CD14-positive monocyte (primary cell): ENCODE measurements around the gene YPEL4. TPM values are rescaled to one million over a fixed set of nuclear protein-coding genes. Genes with fewer than 3 reads are reported as not detected.

ENCODE experiments used
- DNase-seq, 3 donors: peaks; one replicate each; pipeline ENCODE4 v3.0.0-alpha.2; 2011 to 2022
- H2AFZ ChIP-seq: 2 replicates; pipeline ENCODE4 v1.6.0; 2012; ENCODE audit warnings: mild to moderate bottlenecking, low read depth, low read length, inconsistent platforms; ENCODE audit not compliant: insufficient read depth, poor library complexity, severe bottlenecking
- H3K27ac ChIP-seq, 2 donors: 1 replicate in 1 of 2; 2 replicates in 1 of 2; pipeline ENCODE4 v1.5.1; 2012 to 2013; ENCODE audit warnings: low read length in 2 of 2, control low read depth in 1 of 2, inconsistent platforms in 1 of 2, low read depth in 1 of 2, mild to moderate bottlenecking in 1 of 2
- H3K27me3 ChIP-seq, 2 donors: one replicate each; pipeline versions ENCODE4 v1.6.0 to v1.6.1; 2011 to 2013; ENCODE audit warnings: low read length in 2 of 2; ENCODE audit not compliant: control insufficient read depth in 2 of 2, insufficient read depth in 2 of 2
- H3K36me3 ChIP-seq, 2 donors: replicated peaks in 1 of 2; 1 replicate in 1 of 2; 2 replicates in 1 of 2; pipeline versions ENCODE4 v1.5.1 to v1.6.1; 2012 to 2013; ENCODE audit warnings: low read length in 2 of 2, control low read depth in 1 of 2, inconsistent platforms in 1 of 2, mild to moderate bottlenecking in 1 of 2; ENCODE audit not compliant: insufficient read depth in 2 of 2, control insufficient read depth in 1 of 2
- H3K4me1 ChIP-seq, 2 donors: 1 replicate in 1 of 2; 2 replicates in 1 of 2; pipeline versions ENCODE4 v1.5.1 to v1.6.1; 2012 to 2013; ENCODE audit warnings: low read length in 2 of 2, control low read depth in 1 of 2, inconsistent platforms in 1 of 2, mild to moderate bottlenecking in 1 of 2, moderate library complexity in 1 of 2; ENCODE audit not compliant: insufficient read depth in 2 of 2, control insufficient read depth in 1 of 2
- H3K4me2 ChIP-seq: replicated peaks from 2 replicates; pipeline ENCODE3; 2012; ENCODE audit warnings: low read length, moderate library complexity, mild to moderate bottlenecking; ENCODE audit not compliant: poor library complexity, severe bottlenecking; ENCODE audit errors: extremely low read depth
- H3K4me3 ChIP-seq, 3 experiments: fragments of 200-600 bp in 1 of 3; sonication (generic) in 1 of 3; replicated peaks in 1 of 3; 1 replicate in 2 of 3; 2 replicates in 1 of 3; pipeline ENCODE4 v1.5.1; 2011 to 2013; ENCODE audit warnings: low read length in 3 of 3, mild to moderate bottlenecking in 3 of 3, control low read depth in 2 of 3, low read depth in 2 of 3, inconsistent platforms in 1 of 3, moderate library complexity in 1 of 3
- H3K79me2 ChIP-seq: 2 replicates; pipeline ENCODE4 v1.6.0; 2012; ENCODE audit warnings: mild to moderate bottlenecking, control low read depth, inconsistent platforms, low read length, moderate library complexity; ENCODE audit not compliant: insufficient read depth
- H3K9ac ChIP-seq: 2 replicates; pipeline ENCODE4 v1.6.0; 2017; ENCODE audit warnings: low read length, mild to moderate bottlenecking; ENCODE audit not compliant: insufficient read depth, poor library complexity, severe bottlenecking
- H3K9me3 ChIP-seq, 2 donors: replicated peaks in 1 of 2; 1 replicate in 1 of 2; 2 replicates in 1 of 2; pipeline versions ENCODE4 v1.5.1 to v1.6.1; 2012 to 2013; ENCODE audit warnings: low read length in 2 of 2, control low read depth in 1 of 2; ENCODE audit not compliant: control insufficient read depth in 1 of 2, insufficient read depth in 1 of 2
- H4K20me1 ChIP-seq: 2 replicates; pipeline ENCODE4 v1.6.0; 2012; ENCODE audit warnings: mild to moderate bottlenecking, low read length, control low read depth, moderate library complexity; ENCODE audit not compliant: insufficient read depth
- H3K27ac Mint-ChIP-seq, 7 donors: one replicate each; pipeline ENCODE4 v1.8.0; 2020; ENCODE audit warnings: mild to moderate bottlenecking in 7 of 7, mixed read lengths in 7 of 7, moderate library complexity in 6 of 7, inconsistent platforms in 2 of 7
- H3K27me3 Mint-ChIP-seq, 3 donors: one replicate each; pipeline ENCODE4 v1.8.0; 2021 to 2022; ENCODE audit warnings: low read depth in 3 of 3, mild to moderate bottlenecking in 3 of 3, mixed read lengths in 3 of 3, moderate library complexity in 3 of 3, inconsistent platforms in 1 of 3
- H3K36me3 Mint-ChIP-seq, 2 donors: one replicate each; pipeline ENCODE4 v1.8.0; 2020; ENCODE audit warnings: mixed read lengths in 2 of 2, inconsistent platforms in 1 of 2, mild to moderate bottlenecking in 1 of 2
- H3K4me1 Mint-ChIP-seq: one replicate; pipeline ENCODE4 v1.8.0; 2020; ENCODE audit warnings: mild to moderate bottlenecking, mixed read lengths
- H3K4me3 Mint-ChIP-seq, 2 donors: one replicate each; pipeline ENCODE4 v1.8.0; 2020; ENCODE audit warnings: mild to moderate bottlenecking in 2 of 2, mixed read lengths in 2 of 2, moderate library complexity in 1 of 2
- H3K9me3 Mint-ChIP-seq, 7 donors: one replicate each; pipeline ENCODE4 v1.8.0; 2020 to 2022; ENCODE audit warnings: mixed read lengths in 7 of 7, mild to moderate bottlenecking in 6 of 7, moderate library complexity in 6 of 7, inconsistent platforms in 2 of 7
- WGBS: methylation state at CpG from one replicate; pipeline ENCODE4 v1.1.5; 2013; ENCODE audit warnings: missing lambda C conversion rate; ENCODE audit not compliant: insufficient coverage; 5-methylcytosine and 5-hydroxymethylcytosine counted together
- intact Hi-C, 2 donors: fragments of 100-400 bp; cut with micrococcal nuclease; formaldehyde crosslinking; loops; one replicate each; pipeline versions ENCODE4 v1.15.0 to v1.15.1; 2023
- polyA plus RNA-seq, 3 donors: library from polyadenylated mRNA; depleted of rRNA in 1 of 3; unstranded in 2 of 3; stranded (reverse) in 1 of 3; fragments of 300-500 nt in 2 of 3; fragments of >200 nt in 1 of 3; fragmentation: Illumina TruSeq in 2 of 3; gene quantifications; 1 replicate in 2 of 3; 2 replicates in 1 of 3; pipeline ENCODE4 v1.2.3, GENCODE V29; 2012 to 2021
- TF ChIP-seq, protein P1 (sequence below): fragments of 200-600 bp; IDR thresholded peaks from one replicate; pipeline ENCODE4 v1.8.0; 2022; ENCODE audit warnings: antibody characterized with exemption, mild to moderate bottlenecking

Gene YPEL4
- polyA plus RNA-seq, 3 donors = 0.36 to 0.56 TPM; not detected in 1

DNA sequence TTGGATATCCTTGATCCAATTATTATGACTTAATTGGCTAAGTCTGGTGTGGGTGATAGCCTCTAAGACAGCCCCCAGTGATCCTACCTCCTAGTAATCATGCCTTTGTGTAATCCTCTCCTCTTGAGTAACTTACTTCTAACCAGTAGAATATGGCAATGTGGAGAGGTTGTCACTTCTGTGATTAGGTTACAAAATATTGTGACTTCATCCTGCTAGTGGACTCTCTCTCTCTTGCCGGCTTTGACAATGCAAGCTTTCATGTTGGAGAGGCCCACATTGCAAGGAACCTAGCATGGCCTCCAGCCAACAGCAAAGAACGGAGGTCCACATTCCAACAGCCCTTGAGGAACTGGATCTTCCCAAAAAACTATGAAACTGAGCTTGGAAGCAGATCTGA is 19.5 kb downstream of the YPEL4 start:
- Histone ChIP-seq H4K20me1 (no peaks in the 10 kb centered on the region), H3K27ac (no peak overlapping the region), H3K9me3 (no peaks in the 10 kb centered on the region), H2AFZ (no peak overlapping the region), H3K36me3 (no peaks in the 10 kb centered on the region), H3K27me3 (no peaks in the 10 kb centered on the region), H3K79me2 (no peaks in the 10 kb centered on the region), H3K4me3 (no peak overlapping the region), H3K4me1 (no peaks in the 10 kb centered on the region), H3K9ac (no peak overlapping the region), H3K4me2 (no peak overlapping the region)
- no peaks in the 10 kb centered on the region for H3K36me3 Mint-ChIP-seq
- DNase-seq = no peak
- H3K4me1 Mint-ChIP-seq = peaks cover 5% of the 10 kb centered on the region
- H3K27ac Mint-ChIP-seq = no peak overlapping the region
- intact Hi-C loops = no loop called here
- H3K9me3 Mint-ChIP-seq = no peaks in the 10 kb centered on the region
- H3K27me3 Mint-ChIP-seq = peaks cover 1 to 10% (median 7%) of the 10 kb centered on the region in 3 donors
- no peak overlapping the region for H3K4me3 Mint-ChIP-seq
- TF ChIP-seq, protein P1, sequence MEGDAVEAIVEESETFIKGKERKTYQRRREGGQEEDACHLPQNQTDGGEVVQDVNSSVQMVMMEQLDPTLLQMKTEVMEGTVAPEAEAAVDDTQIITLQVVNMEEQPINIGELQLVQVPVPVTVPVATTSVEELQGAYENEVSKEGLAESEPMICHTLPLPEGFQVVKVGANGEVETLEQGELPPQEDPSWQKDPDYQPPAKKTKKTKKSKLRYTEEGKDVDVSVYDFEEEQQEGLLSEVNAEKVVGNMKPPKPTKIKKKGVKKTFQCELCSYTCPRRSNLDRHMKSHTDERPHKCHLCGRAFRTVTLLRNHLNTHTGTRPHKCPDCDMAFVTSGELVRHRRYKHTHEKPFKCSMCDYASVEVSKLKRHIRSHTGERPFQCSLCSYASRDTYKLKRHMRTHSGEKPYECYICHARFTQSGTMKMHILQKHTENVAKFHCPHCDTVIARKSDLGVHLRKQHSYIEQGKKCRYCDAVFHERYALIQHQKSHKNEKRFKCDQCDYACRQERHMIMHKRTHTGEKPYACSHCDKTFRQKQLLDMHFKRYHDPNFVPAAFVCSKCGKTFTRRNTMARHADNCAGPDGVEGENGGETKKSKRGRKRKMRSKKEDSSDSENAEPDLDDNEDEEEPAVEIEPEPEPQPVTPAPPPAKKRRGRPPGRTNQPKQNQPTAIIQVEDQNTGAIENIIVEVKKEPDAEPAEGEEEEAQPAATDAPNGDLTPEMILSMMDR = no peak
- WGBS = 53% methylated on average over 2 of the region's 2 CpGs

DNA sequence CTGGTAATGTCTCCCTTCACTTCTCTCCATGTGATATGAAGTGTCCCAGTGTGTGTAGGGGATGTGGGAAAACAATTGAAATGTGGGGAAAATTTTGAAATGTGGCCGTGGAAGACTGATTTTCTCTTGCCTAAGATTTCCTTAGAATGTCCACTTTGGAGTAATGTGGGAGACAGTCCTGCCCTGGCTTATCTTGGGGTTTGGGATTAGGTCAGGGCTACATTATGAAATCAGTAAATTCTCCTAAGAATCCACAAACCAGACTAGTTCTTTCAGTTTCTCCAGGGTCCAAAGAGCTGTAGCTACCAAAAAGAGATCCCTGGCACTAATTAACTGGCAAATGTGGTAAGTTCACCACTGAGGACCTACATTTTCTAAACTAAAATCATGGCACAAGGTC is 22.8 kb downstream of the YPEL4 start:
- TF ChIP-seq, protein P1 = no peak
- Histone ChIP-seq H3K36me3 (no peaks in the 10 kb centered on the region), H3K27me3 (no peaks in the 10 kb centered on the region), H3K27ac (no peak overlapping the region), H4K20me1 (no peaks in the 10 kb centered on the region), H3K9me3 (no peaks in the 10 kb centered on the region), H3K4me3 (no peak overlapping the region), H3K4me1 (no peaks in the 10 kb centered on the region), H3K9ac (no peak overlapping the region), H3K79me2 (no peaks in the 10 kb centered on the region), H3K4me2 (no peak overlapping the region), H2AFZ (no peak overlapping the region)
- H3K27ac Mint-ChIP-seq = no peak overlapping the region
- no peak overlapping the region for H3K4me3 Mint-ChIP-seq
- H3K4me1 Mint-ChIP-seq = peaks cover 4% of the 10 kb centered on the region
- WGBS = no CpG with 5 or more reads among the region's 1 CpG
- no peaks in the 10 kb centered on the region for H3K36me3 Mint-ChIP-seq
- H3K27me3 Mint-ChIP-seq = peaks cover 0 to 5% (median 4%) of the 10 kb centered on the region in 3 donors
- intact Hi-C loops = no loop called here
- peaks cover 0 to 7% (median 2%) of the 10 kb centered on the region in 7 donors for H3K9me3 Mint-ChIP-seq
- DNase-seq = no peak
